SK-N-SH (cell line): ENCODE data around the gene STK40.

ENCODE experiments used
- EZH2phosphoT487 ChIP-seq: fragments of 200-600 bp; sonication (generic); IDR thresholded peaks from 2 replicates; pipeline ENCODE4 v1.6.1; 2017; ENCODE audit warnings: low read depth, mixed run types, mild to moderate bottlenecking, antibody characterized with exemption, moderate library complexity, borderline replicate concordance
- TF ChIP-seq, protein P1 (sequence below): fragments of 200-600 bp; sonication (generic); IDR thresholded peaks from 2 replicates; pipeline ENCODE4 v1.6.1; 2017; ENCODE audit warnings: antibody characterized with exemption, mild to moderate bottlenecking, moderate library complexity
- TF ChIP-seq, protein P2 (sequence below): IDR thresholded peaks from 2 replicates; pipeline ENCODE4 v1.6.1; 2012; ENCODE audit warnings: mild to moderate bottlenecking, low read depth, low read length, moderate library complexity

DNA sequence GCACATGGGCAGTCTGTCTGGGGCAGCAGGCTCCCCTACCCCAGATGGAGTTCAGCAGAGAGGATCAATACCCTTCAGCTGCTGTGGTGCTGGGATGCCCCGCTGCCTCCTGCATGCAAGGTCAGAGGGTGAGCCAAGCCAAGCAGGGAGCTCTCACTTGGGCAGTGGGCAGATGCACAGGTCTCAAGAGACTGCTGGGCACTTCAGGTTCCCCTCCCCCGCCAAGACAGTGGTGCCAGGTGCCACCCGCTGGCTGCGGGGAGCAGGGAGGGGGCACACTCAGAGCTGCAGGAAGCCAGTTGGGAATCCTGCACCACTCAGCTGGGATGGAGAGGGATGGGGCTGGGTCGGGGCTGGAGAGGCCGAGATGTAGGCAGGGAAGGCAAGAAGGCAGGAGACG lies 46.5 kb downstream of the STK40 start:
- TF ChIP-seq, protein P1, sequence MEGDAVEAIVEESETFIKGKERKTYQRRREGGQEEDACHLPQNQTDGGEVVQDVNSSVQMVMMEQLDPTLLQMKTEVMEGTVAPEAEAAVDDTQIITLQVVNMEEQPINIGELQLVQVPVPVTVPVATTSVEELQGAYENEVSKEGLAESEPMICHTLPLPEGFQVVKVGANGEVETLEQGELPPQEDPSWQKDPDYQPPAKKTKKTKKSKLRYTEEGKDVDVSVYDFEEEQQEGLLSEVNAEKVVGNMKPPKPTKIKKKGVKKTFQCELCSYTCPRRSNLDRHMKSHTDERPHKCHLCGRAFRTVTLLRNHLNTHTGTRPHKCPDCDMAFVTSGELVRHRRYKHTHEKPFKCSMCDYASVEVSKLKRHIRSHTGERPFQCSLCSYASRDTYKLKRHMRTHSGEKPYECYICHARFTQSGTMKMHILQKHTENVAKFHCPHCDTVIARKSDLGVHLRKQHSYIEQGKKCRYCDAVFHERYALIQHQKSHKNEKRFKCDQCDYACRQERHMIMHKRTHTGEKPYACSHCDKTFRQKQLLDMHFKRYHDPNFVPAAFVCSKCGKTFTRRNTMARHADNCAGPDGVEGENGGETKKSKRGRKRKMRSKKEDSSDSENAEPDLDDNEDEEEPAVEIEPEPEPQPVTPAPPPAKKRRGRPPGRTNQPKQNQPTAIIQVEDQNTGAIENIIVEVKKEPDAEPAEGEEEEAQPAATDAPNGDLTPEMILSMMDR: no peak
- no peak for TF ChIP-seq EZH2phosphoT487
- TF ChIP-seq, protein P2, sequence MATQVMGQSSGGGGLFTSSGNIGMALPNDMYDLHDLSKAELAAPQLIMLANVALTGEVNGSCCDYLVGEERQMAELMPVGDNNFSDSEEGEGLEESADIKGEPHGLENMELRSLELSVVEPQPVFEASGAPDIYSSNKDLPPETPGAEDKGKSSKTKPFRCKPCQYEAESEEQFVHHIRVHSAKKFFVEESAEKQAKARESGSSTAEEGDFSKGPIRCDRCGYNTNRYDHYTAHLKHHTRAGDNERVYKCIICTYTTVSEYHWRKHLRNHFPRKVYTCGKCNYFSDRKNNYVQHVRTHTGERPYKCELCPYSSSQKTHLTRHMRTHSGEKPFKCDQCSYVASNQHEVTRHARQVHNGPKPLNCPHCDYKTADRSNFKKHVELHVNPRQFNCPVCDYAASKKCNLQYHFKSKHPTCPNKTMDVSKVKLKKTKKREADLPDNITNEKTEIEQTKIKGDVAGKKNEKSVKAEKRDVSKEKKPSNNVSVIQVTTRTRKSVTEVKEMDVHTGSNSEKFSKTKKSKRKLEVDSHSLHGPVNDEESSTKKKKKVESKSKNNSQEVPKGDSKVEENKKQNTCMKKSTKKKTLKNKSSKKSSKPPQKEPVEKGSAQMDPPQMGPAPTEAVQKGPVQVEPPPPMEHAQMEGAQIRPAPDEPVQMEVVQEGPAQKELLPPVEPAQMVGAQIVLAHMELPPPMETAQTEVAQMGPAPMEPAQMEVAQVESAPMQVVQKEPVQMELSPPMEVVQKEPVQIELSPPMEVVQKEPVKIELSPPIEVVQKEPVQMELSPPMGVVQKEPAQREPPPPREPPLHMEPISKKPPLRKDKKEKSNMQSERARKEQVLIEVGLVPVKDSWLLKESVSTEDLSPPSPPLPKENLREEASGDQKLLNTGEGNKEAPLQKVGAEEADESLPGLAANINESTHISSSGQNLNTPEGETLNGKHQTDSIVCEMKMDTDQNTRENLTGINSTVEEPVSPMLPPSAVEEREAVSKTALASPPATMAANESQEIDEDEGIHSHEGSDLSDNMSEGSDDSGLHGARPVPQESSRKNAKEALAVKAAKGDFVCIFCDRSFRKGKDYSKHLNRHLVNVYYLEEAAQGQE: no peak
